H9 (cell line): ENCODE data around the gene RANBP3. TPM values are rescaled to one million over a fixed set of nuclear protein-coding genes. Genes with fewer than 3 reads are reported as not detected.

Experiments used
- DNase-seq: peaks from one replicate; pipeline ENCODE4 v3.0.0-alpha.2; 2017
- H2AFZ ChIP-seq: one replicate; pipeline ENCODE4 v1.6.1; 2013; ENCODE audit warnings: mild to moderate bottlenecking, low read length, control low read depth, moderate library complexity
- H2AK5ac ChIP-seq: 2 replicates; pipeline ENCODE4 v1.6.1; 2013; ENCODE audit warnings: low read length, control low read depth, mixed read lengths; ENCODE audit not compliant: insufficient read length
- H2BK120ac ChIP-seq: one replicate; pipeline ENCODE4 v1.6.1; 2013; ENCODE audit warnings: low read depth, mild to moderate bottlenecking, low read length, control low read depth, inconsistent platforms; ENCODE audit not compliant: poor library complexity, severe bottlenecking
- H2BK12ac ChIP-seq: 2 replicates; pipeline ENCODE4 v1.6.1; 2013; ENCODE audit warnings: low read length, control low read depth, mixed read lengths, low read depth; ENCODE audit not compliant: insufficient read length
- H2BK15ac ChIP-seq: 2 replicates; pipeline ENCODE4 v1.6.1; 2013; ENCODE audit warnings: low read depth, low read length, control low read depth
- H2BK20ac ChIP-seq: one replicate; pipeline ENCODE4 v1.6.1; 2013; ENCODE audit warnings: low read depth, mild to moderate bottlenecking, low read length, control low read depth, inconsistent platforms; ENCODE audit not compliant: poor library complexity, severe bottlenecking
- H2BK5ac ChIP-seq: 2 replicates; pipeline ENCODE4 v1.6.1; 2013; ENCODE audit warnings: low read length, control low read depth, mixed read lengths; ENCODE audit not compliant: insufficient read length
- H3K14ac ChIP-seq: 2 replicates; pipeline ENCODE4 v1.6.1; 2013; ENCODE audit warnings: low read length, control low read depth; ENCODE audit not compliant: insufficient read depth
- H3K18ac ChIP-seq: 2 replicates; pipeline ENCODE4 v1.6.1; 2013; ENCODE audit warnings: low read depth, mild to moderate bottlenecking, mixed read lengths, low read length, control low read depth; ENCODE audit not compliant: insufficient read length
- H3K23ac ChIP-seq: 2 replicates; pipeline ENCODE4 v1.6.1; 2013; ENCODE audit warnings: low read length, control low read depth, mixed read lengths, low read depth; ENCODE audit not compliant: insufficient read length
- H3K23me2 ChIP-seq: 2 replicates; pipeline ENCODE4 v1.6.1; 2013; ENCODE audit warnings: low read depth, mild to moderate bottlenecking, mixed read lengths, low read length, control low read depth; ENCODE audit not compliant: insufficient read length, poor library complexity, severe bottlenecking
- H3K27ac ChIP-seq: 2 replicates; pipeline ENCODE4 v1.5.1; 2013; ENCODE audit warnings: low read length, control low read depth, mixed read lengths, low read depth; ENCODE audit not compliant: insufficient read length
- H3K27me3 ChIP-seq: 2 replicates; pipeline ENCODE4 v1.6.1; 2013; ENCODE audit warnings: low read length, control low read depth, inconsistent platforms; ENCODE audit not compliant: insufficient read depth
- H3K4ac ChIP-seq: 2 replicates; pipeline ENCODE4 v1.6.1; 2013; ENCODE audit warnings: low read depth, mild to moderate bottlenecking, control low read depth, inconsistent platforms, low read length, moderate library complexity
- H3K4me1 ChIP-seq: 2 replicates; pipeline ENCODE4 v1.6.1; 2013; ENCODE audit warnings: low read length, control low read depth, inconsistent platforms; ENCODE audit not compliant: insufficient read depth
- H3K4me2 ChIP-seq: 2 replicates; pipeline ENCODE4 v1.6.1; 2013; ENCODE audit warnings: low read length, control low read depth, mixed read lengths; ENCODE audit not compliant: insufficient read length, insufficient read depth
- H3K56ac ChIP-seq: 2 replicates; pipeline ENCODE4 v1.6.1; 2013; ENCODE audit warnings: low read depth, mild to moderate bottlenecking, mixed read lengths, low read length, control low read depth; ENCODE audit not compliant: insufficient read length
- H3K79me1 ChIP-seq: 2 replicates; pipeline ENCODE4 v1.6.1; 2013; ENCODE audit warnings: low read depth, mild to moderate bottlenecking, moderate library complexity, low read length, control low read depth, inconsistent platforms; ENCODE audit not compliant: insufficient read depth, poor library complexity, severe bottlenecking
- H3K79me2 ChIP-seq: 2 replicates; pipeline ENCODE4 v1.6.1; 2013; ENCODE audit warnings: low read length, control low read depth, inconsistent platforms; ENCODE audit not compliant: insufficient read depth
- H3K9ac ChIP-seq: 2 replicates; pipeline ENCODE4 v1.6.1; 2013; ENCODE audit warnings: low read length, control low read depth, mixed read lengths; ENCODE audit not compliant: insufficient read length; ENCODE audit errors: extremely low read depth
- H3K9me3 ChIP-seq: one replicate; pipeline ENCODE4 v1.6.1; 2013; ENCODE audit warnings: low read depth, low read length, inconsistent platforms; ENCODE audit not compliant: control insufficient read depth
- H3T11ph ChIP-seq: one replicate; pipeline ENCODE4 v1.6.1; 2013; ENCODE audit warnings: mild to moderate bottlenecking, low read length, control low read depth, inconsistent platforms
- H4K20me1 ChIP-seq: one replicate; pipeline ENCODE4 v1.6.1; 2013; ENCODE audit not compliant: control insufficient read depth, insufficient read length, insufficient read depth
- H4K5ac ChIP-seq: 2 replicates; pipeline ENCODE4 v1.6.1; 2013; ENCODE audit warnings: low read depth, mild to moderate bottlenecking, mixed read lengths, low read length, control low read depth; ENCODE audit not compliant: insufficient read length
- H4K8ac ChIP-seq: replicated peaks from 2 replicates; pipeline ENCODE4 v1.6.1; 2013; ENCODE audit warnings: low read length, control low read depth, mixed read lengths, low read depth; ENCODE audit not compliant: insufficient read length
- H4K91ac ChIP-seq: 2 replicates; pipeline ENCODE4 v1.6.1; 2013; ENCODE audit warnings: low read depth, mild to moderate bottlenecking, moderate library complexity, mixed read lengths, low read length, control low read depth; ENCODE audit not compliant: insufficient read length
- H3K27ac Mint-ChIP-seq, 3 experiments: 2 replicates in 2 of 3; 3 replicates in 1 of 3; pipeline ENCODE4 v1.8.0; 2020 to 2021; ENCODE audit warnings: mixed read lengths in 3 of 3, mild to moderate bottlenecking in 1 of 3, moderate library complexity in 1 of 3
- H3K27me3 Mint-ChIP-seq: 2 replicates; pipeline ENCODE4 v1.8.0; 2021; ENCODE audit warnings: low read depth, mild to moderate bottlenecking, moderate library complexity, mixed read lengths
- H3K36me3 Mint-ChIP-seq, 3 experiments: 2 replicates in 2 of 3; 3 replicates in 1 of 3; pipeline ENCODE4 v1.8.0; 2020 to 2021; ENCODE audit warnings: low read depth in 3 of 3, mixed read lengths in 3 of 3; ENCODE audit not compliant: insufficient read depth in 1 of 3
- H3K4me1 Mint-ChIP-seq, 2 experiments: 2 replicates each; pipeline ENCODE4 v1.8.0; 2020; ENCODE audit warnings: mixed read lengths in 2 of 2
- H3K4me3 Mint-ChIP-seq, 2 experiments: 2 replicates in 1 of 2; 3 replicates in 1 of 2; pipeline ENCODE4 v1.8.0; 2020 to 2021; ENCODE audit warnings: mild to moderate bottlenecking in 2 of 2, mixed read lengths in 2 of 2, moderate library complexity in 1 of 2
- H3K9me3 Mint-ChIP-seq, 2 experiments: 2 replicates in 1 of 2; 3 replicates in 1 of 2; pipeline ENCODE4 v1.8.0; 2020; ENCODE audit warnings: mild to moderate bottlenecking in 2 of 2, mixed read lengths in 2 of 2, moderate library complexity in 1 of 2
- WGBS: extraction: QIAGEN DNeasy Blood & Tissue Kit; methylation state at CpG from one replicate; pipeline ENCODE4 v1.1.7; 2013; ENCODE audit warnings: missing lambda C conversion rate, low lambda C conversion rate, mixed read lengths; ENCODE audit not compliant: insufficient read length; ENCODE audit errors: extremely low coverage; 5-methylcytosine and 5-hydroxymethylcytosine counted together
- total RNA-seq: library from RNA; stranded (reverse); gene quantifications from 2 replicates; pipeline ENCODE4 v1.2.1, GENCODE V29; 2021
- TF ChIP-seq, protein P1 (sequence below): fragments of 200-600 bp; sonication (generic); conservative IDR thresholded peaks from 3 replicates; pipeline ENCODE4 v1.8.0; 2021; ENCODE audit warnings: antibody characterized with exemption, mild to moderate bottlenecking

The RANBP3 gene
- total RNA-seq, 1 experiment from 2014 or later, result 86.5 TPM

DNA sequence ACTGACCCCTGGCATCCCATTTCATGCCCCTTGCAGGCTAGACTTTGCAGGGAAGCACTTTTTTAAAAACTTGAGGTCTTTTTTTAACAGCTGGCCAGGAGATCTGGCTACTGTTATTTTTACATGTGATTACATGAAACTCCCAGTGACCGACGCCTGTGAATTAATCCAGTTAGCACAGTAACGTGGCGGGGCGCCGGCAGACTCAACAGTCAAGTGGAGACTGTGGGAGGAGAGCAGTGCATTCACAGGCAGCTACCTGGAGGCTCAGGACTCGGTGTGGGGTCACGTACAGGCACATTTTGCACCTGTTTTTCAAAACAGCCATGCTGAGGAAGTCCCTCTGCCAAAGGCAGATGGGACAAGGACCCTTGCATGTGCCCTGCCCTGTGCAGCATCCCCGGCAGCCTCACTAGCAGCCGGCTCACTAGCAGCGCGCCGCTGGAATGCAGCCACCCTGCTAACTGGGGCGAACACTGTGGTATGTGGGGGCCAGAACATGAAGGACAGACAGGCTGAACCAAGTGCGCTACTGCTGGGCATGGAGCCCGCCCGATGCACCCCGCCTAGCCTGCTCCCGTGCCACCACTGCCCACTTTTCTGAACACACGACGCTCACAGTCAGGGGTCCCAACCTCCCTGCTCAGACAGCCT lies 45.2 kb downstream of the RANBP3 start:
- no peak overlapping the region for H3K18ac ChIP-seq
- no peaks in the 10 kb centered on the region for H3K23me2 ChIP-seq
- Mint-ChIP-seq H3K4me1 (peaks cover 0 to 5% of the 10 kb centered on the region in 2 experiments; a peak in 1 of 4 replicates), H3K9me3 (no peaks in the 10 kb centered on the region), H3K27ac (peak overlapping the region in 1 of 3 experiments; percentile 45; a peak in 1 of 7 replicates), H3K36me3 (peaks cover 19 to 77% (median 66%) of the 10 kb centered on the region in 3 experiments), H3K4me3 (no peak overlapping the region), H3K27me3 (no peaks in the 10 kb centered on the region; the same call in 1 of the 2 replicates)
- H3K4me2 ChIP-seq, result no peak overlapping the region
- H3K4ac ChIP-seq, result no peak overlapping the region
- no peak overlapping the region for H4K8ac ChIP-seq
- H4K20me1 ChIP-seq, result no peaks in the 10 kb centered on the region
- no peaks in the 10 kb centered on the region for H3K27me3 ChIP-seq
- H3K14ac ChIP-seq, result no peak overlapping the region
- no peak overlapping the region for H2BK15ac ChIP-seq
- no peak overlapping the region for H2AFZ ChIP-seq
- no peak overlapping the region for H2BK20ac ChIP-seq
- H4K5ac ChIP-seq, result no peak overlapping the region
- WGBS, result no CpG with 5 or more reads among the region's 21 CpGs
- H2BK5ac ChIP-seq, result no peak overlapping the region
- H3K56ac ChIP-seq, result no peak overlapping the region
- H2AK5ac ChIP-seq, result no peak overlapping the region
- no peak overlapping the region for H3T11ph ChIP-seq
- no peaks in the 10 kb centered on the region for H3K79me1 ChIP-seq
- no peaks in the 10 kb centered on the region for H3K4me1 ChIP-seq
- TF ChIP-seq, protein P1, sequence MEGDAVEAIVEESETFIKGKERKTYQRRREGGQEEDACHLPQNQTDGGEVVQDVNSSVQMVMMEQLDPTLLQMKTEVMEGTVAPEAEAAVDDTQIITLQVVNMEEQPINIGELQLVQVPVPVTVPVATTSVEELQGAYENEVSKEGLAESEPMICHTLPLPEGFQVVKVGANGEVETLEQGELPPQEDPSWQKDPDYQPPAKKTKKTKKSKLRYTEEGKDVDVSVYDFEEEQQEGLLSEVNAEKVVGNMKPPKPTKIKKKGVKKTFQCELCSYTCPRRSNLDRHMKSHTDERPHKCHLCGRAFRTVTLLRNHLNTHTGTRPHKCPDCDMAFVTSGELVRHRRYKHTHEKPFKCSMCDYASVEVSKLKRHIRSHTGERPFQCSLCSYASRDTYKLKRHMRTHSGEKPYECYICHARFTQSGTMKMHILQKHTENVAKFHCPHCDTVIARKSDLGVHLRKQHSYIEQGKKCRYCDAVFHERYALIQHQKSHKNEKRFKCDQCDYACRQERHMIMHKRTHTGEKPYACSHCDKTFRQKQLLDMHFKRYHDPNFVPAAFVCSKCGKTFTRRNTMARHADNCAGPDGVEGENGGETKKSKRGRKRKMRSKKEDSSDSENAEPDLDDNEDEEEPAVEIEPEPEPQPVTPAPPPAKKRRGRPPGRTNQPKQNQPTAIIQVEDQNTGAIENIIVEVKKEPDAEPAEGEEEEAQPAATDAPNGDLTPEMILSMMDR, result no peak
- H4K91ac ChIP-seq, result no peak overlapping the region
- no peak overlapping the region for H2BK12ac ChIP-seq
- no peak overlapping the region for H3K23ac ChIP-seq
- no peaks in the 10 kb centered on the region for H3K79me2 ChIP-seq
- DNase-seq, result no peak
- no peak overlapping the region for H3K27ac ChIP-seq
- H2BK120ac ChIP-seq, result no peak overlapping the region
- no peak overlapping the region for H3K9ac ChIP-seq
- no peaks in the 10 kb centered on the region for H3K9me3 ChIP-seq
